VCaP (cell line): ENCODE data around the gene ST7.
A peak's percentile ranks its signal among the peaks of the same experiment; 100 is the strongest.

Experiments
- H3K27ac ChIP-seq: fragments of 450-650 bp; 2 replicates; pipeline ENCODE4 v1.5.1; 2017
- CTCF ChIP-seq: fragments of 450-650 bp; conservative IDR thresholded peaks from 2 replicates; pipeline ENCODE4 v1.5.1; 2017; ENCODE audit warnings: mild to moderate bottlenecking, moderate library complexity

The ST7 gene

GRCh38 chr7:117091721-117092120, 138.4 kb downstream of the ST7 start:
- peak overlapping the region; percentile 48; the same call in 1 of the 2 replicates for H3K27ac ChIP-seq
- no peak for TF ChIP-seq CTCF

- H3K27ac ChIP-seq: no peak overlapping the region
- no peak for TF ChIP-seq CTCF
Observed at GRCh38 chr7:117092785-117093184, 139.5 kb downstream of the ST7 start.

GRCh38 chr7:117094457-117094856, 141.2 kb downstream of the ST7 start:
- H3K27ac ChIP-seq: no peak overlapping the region
- no peak for TF ChIP-seq CTCF

- no peak for TF ChIP-seq CTCF
- H3K27ac ChIP-seq: no peak overlapping the region
Observed at GRCh38 chr7:117095055-117095454, 141.8 kb downstream of the ST7 start.

GRCh38 chr7:117096330-117096729, 143.0 kb downstream of the ST7 start:
- TF ChIP-seq CTCF: no peak
- H3K27ac ChIP-seq: no peak overlapping the region

- H3K27ac ChIP-seq: peak overlapping the region; percentile 46; the same call in 1 of the 2 replicates
Observed at GRCh38 chr7:117096942-117097341, 143.6 kb downstream of the ST7 start.

GRCh38 chr7:117097860-117098259, 144.6 kb downstream of the ST7 start:
- peak overlapping the region; percentile 50 for H3K27ac ChIP-seq

More at GRCh38 chr7:117096942-117097341, 143.6 kb downstream of the ST7 start:
- no peak for TF ChIP-seq CTCF

More at GRCh38 chr7:117097860-117098259, 144.6 kb downstream of the ST7 start:
- no peak for TF ChIP-seq CTCF
